Activated T-cell treated with anti-CD3 and anti-CD28 coated beads, Interleukin-2, amount 50 U/mL, for 1 hour (primary cell): Measurements from ENCODE around the gene CRACR2A.

Experiments used
- DNase-seq: peaks from one replicate; pipeline ENCODE4 v3.0.0-alpha.2; 2020

CRACR2A gene

GRCh38 chr12:3752741-3753486 is at the start of gene CRACR2A:
Gene CRACR2A, minus strand, starts transcription at chr12:3753109. Its CDS starts 56,110 bp downstream, at chr12:3696999.
- peak; percentile 88 for DNase-seq

- no peak for DNase-seq
Measured at GRCh38 chr12:3797531-3798048, 44.7 kb upstream of the CRACR2A start.

GRCh38 chr12:3795492-3796133 is 42.7 kb upstream of the CRACR2A start:
- no peak for DNase-seq

- no peak for DNase-seq
Measured at GRCh38 chr12:3795066-3795465, 42.2 kb upstream of the CRACR2A start.

- no peak for DNase-seq
Measured at GRCh38 chr12:3792623-3793288, 39.8 kb upstream of the CRACR2A start.

DNA sequence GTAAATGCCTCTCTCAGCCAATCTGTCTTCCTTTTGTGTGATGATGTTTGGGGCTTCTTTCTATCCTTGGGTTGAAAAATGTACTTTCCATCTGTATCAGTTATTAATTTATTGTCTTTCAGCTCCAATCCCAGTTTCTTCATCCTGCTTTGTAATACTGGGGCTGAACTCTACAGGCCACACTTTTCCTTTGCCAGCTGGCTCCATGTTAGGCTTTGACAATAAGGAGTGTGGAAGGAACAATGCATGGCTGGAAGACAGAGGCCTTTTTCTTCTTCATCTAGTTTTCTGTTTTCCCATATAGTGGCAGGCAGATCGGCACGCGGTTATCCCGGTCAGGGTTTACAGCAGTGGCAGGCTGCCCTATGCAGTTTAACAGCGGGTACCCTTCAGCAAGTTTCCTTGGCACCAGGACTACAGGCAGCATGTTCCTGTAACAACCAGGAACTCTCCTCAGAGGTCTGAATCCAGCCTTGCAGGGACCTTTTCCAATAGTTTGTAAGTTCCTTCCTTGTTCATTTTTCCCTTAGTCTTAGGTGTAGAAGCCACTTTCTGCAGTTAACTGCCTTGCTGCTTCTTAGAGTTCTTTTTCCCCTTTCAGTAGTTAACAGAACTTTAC is 38.5 kb upstream of the CRACR2A start:
- no peak for DNase-seq

DNA sequence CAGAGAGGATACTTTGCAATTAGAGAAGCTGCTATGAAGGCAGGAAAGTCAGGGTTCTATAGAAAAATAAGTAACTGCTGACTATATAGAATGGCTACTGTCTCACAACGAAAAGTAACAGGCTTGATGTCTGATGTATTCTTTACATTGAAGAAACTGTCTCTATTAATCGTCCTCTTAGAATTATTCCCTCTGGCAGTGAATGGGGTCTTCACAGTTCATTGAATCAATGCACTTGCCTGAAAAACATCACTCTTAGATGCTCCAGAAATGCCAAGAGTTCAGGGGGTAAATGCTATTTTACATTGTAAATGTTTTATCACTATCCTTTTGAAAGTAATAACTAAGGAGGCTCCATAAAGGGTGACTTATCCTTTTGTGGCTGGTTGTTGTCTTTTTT is 37.7 kb upstream of the CRACR2A start:
- DNase-seq: no peak

DNA sequence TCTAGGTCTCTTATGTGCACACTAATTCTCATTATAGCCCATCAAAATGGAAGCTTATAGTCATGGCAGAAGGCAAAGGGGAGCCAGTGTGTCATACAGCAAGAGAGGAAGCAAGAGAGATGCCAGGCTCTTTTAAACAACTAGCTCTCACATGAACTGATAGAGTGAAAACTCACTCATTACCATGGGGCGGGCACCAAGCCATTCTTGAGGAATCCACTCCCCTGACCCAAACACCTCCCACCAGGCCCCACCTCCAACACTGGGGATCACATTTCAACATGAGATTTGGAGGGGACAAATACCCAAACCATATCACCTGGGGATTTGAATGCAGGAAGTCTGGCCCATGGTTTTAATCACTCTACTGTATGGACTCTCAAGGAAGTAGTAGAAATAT is 36.9 kb upstream of the CRACR2A start:
- no peak for DNase-seq

DNA sequence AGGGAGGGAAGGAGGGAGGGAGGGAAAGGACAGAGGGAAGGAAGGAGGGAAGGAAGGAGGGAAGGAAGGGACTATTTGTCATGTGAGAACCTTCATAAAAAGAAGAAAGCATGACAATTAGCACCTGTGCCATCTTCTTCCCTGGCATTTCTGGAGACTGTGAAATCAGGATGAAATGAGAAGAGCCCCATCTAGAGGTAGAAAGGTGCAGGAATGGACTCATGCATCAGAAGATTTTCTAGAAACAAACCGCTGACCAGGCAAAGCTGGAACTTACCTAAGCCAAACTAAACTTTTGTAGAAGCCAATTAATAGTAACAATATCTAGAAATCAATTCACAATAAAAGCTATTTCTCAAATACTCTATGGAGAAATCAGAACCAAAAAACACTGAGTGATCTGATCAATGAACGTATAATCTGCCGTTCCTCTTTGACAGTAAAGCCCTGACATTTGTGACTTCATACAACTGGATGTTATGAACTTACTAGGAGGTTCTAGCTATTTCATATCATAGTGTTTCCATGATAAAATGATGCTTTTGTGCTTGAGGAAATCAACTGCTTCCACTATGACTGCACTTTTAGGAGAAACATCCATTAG is 24.4 kb upstream of the CRACR2A start:
- no peak for DNase-seq

- no peak for DNase-seq
Measured at GRCh38 chr12:3775385-3776035, 22.6 kb upstream of the CRACR2A start.

GRCh38 chr12:3772380-3772779 is 19.5 kb upstream of the CRACR2A start:
- no peak for DNase-seq

GRCh38 chr12:3771853-3772252 is 18.9 kb upstream of the CRACR2A start:
- no peak for DNase-seq

DNA sequence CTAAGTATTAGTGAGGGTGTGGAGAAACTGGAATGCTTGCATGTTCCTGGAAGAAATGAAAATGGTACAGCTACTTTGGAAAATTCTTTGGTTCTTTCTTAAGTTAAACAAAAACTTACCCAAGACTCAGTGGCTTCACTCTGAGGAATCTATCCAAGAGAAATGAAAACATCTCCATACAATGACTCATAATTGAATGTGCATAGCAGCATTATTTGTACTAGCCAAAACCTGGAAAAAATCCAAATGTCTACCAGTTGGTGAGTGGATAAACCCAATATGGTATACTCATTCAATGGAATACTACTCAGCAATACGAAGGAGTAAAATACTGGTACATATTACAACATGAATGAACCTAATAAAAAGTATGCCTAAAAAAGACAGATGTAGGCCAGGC is 18.0 kb upstream of the CRACR2A start:
- DNase-seq: no peak

DNA sequence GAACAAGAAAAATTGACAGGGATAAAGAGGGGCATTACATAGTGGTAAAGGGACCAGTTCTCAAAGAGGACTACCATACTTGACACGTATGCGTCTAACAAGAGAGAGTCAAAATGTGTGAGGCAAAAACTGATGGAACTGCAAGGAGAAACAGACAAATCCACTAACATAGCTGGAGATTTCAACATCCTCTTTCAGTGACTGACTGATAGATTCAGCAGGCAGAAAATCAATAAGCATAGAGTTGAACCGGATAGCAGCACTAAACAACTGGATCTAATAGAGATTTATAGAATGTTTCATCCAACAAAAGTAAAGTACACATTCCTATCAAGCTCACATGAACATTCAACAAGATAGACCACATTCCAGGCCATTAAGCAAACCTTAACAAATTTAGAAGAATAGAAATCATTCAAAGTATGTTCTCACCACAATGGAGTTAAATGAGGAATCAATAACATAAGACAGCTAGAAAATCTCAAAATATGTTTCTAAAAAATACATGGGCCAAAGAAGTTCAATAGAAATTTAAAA is 16.1 kb upstream of the CRACR2A start:
- no peak for DNase-seq

DNA sequence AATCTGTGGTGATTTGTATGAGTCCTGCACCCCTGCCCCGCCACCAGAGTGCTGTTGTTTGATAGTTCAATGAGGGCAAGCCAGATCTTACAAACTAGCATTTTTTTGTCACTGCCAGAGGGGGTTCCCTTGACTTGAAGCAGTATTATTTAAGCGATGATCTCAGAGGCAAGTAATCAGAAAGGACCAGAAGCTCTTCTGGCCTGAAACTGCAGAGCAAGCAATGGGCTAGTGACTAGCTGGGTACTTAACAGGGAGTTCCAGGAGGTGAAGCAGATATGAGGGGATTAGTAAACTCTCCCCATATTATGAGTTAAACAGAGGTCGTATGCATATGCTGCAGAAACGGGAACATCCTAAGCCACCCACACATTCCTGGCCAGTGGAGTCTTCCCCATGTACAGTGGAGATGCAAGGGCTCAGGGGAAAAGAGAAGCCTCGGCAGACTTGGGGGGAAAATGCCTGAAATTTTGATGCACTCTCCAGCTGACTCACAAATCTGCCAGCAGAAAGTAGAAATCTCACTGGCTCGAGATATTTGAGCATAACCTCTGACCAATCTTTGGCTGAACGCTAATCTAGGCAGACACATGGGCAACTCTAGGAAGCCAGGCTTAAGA is 8.3 kb upstream of the CRACR2A start:
- no peak for DNase-seq

DNA sequence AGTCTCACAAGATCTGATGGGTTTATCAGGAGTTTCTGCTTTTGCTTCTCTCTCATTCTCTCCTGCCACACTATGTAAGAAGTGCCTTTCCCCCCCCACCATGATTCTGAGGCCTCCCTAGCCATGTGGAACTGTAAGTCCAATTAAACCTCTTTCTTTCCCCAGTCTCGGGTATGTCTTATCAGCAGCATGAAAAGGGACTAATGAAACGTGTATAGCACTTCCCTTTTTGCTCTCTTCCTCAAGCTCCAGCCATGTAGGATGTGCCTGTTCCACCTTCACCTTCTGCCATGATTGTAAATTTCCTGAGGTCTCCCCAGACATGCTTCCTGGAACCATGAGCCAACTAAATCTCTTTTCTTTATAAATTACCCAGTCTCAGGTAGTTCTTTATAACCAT is 7.0 kb upstream of the CRACR2A start:
- no peak for DNase-seq

DNA sequence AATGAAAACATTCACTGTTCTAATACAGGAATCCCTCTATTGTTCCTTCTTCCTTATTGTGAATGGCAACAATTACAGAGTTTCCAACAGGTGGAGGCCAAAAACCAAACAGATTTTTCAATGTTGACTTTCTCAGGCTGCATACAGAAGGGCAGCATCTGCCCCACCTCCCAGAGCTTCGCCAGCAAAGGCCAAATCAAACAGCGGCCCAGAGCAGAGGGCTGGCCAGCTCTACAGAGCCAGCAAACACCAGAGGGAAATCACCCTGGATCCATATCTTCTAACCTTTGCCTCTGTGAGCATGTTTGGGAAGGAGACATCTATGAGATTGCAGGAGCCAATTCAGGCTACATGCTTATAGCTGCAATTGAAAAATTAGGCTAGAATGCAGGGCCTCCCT is 4.4 kb upstream of the CRACR2A start:
- no peak for DNase-seq

GRCh38 chr12:3755898-3756297 is 3.0 kb upstream of the CRACR2A start:
- DNase-seq: no peak

DNA sequence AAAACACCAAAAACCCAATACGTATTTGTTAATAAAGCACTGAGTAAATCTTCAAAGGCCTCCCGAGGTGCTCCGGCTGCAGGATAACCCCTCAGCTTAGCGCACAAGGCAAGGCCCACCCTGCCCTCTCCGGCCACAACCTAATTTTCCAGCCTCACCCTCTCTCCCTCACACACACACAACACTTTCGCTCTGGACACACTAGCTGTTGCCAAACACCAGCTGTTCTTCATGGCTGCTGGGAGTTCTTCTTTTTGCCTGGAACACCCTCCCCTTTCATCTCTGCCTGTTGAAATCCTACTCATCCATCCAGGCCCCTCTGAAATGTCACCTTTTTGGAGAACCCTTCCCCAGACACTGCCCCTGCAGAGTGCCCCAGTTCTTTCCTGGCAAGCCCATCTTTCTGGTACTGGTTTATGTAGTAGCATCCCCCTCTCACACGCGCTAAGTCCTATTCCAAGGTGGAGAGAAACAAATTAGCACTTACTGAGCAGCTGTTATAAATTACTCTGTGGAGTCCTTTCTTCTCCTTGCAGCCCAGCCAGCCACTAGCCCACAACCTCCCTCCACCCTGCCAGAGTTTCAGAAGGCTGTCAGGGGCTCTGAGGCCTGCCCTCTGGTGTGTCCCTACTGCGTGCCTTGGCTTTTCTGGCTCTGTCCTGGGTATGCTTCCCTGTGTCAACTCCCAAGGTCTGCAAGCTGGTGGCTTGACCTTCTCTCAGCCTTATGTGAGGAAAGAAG is 805 bp upstream of the CRACR2A start:
- no peak for DNase-seq

GRCh38 chr12:3752096-3752709 is 706 bp downstream of the CRACR2A start:
- DNase-seq: peak; percentile 61
